Chondrocyte (in vitro differentiated cells): ENCODE results near the gene VWA2. TPM values are rescaled to one million over a fixed set of nuclear protein-coding genes. Genes with fewer than 3 reads are reported as not detected.

ENCODE experiments used
- DNase-seq: peaks from one replicate; pipeline ENCODE4 v3.0.0; 2021; ENCODE audit warnings: mixed read lengths, low spot score
- H3K27ac Mint-ChIP-seq: one replicate; pipeline ENCODE4 v1.8.0; 2021; ENCODE audit warnings: mild to moderate bottlenecking, moderate library complexity, mixed read lengths; ENCODE audit not compliant: unreplicated experiment
- H3K27me3 Mint-ChIP-seq: 2 replicates; pipeline ENCODE4 v1.8.0; 2021; ENCODE audit warnings: low read depth, mixed read lengths
- H3K36me3 Mint-ChIP-seq: 2 replicates; pipeline ENCODE4 v1.8.0; 2021; ENCODE audit warnings: low read depth, mixed read lengths
- H3K4me1 Mint-ChIP-seq: 2 replicates; pipeline ENCODE4 v1.8.0; 2021; ENCODE audit warnings: low read depth, mild to moderate bottlenecking, mixed read lengths
- H3K4me3 Mint-ChIP-seq: one replicate; pipeline ENCODE4 v1.8.0; 2021; ENCODE audit warnings: mild to moderate bottlenecking, moderate library complexity, mixed read lengths; ENCODE audit not compliant: unreplicated experiment
- H3K9me3 Mint-ChIP-seq: 2 replicates; pipeline ENCODE4 v1.8.0; 2021; ENCODE audit warnings: low read depth, mixed read lengths
- CTCF ChIP-seq: fragments of 200-600 bp; sonication (generic); IDR thresholded peaks from 2 replicates; pipeline ENCODE4 v1.5.0; 2021; ENCODE audit warnings: antibody characterized with exemption, mild to moderate bottlenecking, moderate library complexity
- total RNA-seq: library from RNA; stranded (reverse); gene quantifications from 3 replicates; pipeline ENCODE4 v1.2.1, GENCODE V29; 2021

The VWA2 gene
- total RNA-seq, 1 donor from 2014 or later, result not detected

GRCh38 chr10:114278140-114278883 lies 39.3 kb downstream of the VWA2 start:
- Mint-ChIP-seq H3K4me1 (no peaks in the 10 kb centered on the region), H3K4me3 (no peak overlapping the region), H3K9me3 (no peaks in the 10 kb centered on the region), H3K36me3 (peaks cover 2% of the 10 kb centered on the region), H3K27me3 (peaks cover 9% of the 10 kb centered on the region), H3K27ac (no peak overlapping the region)
- no peak for DNase-seq
- no peak for TF ChIP-seq CTCF

- Mint-ChIP-seq H3K27me3 (peaks cover 9% of the 10 kb centered on the region), H3K27ac (no peak overlapping the region), H3K4me3 (no peak overlapping the region), H3K9me3 (no peaks in the 10 kb centered on the region), H3K36me3 (peaks cover 2% of the 10 kb centered on the region), H3K4me1 (no peaks in the 10 kb centered on the region)
- no peak for TF ChIP-seq CTCF
- no peak for DNase-seq
These were observed 39.8 kb downstream of the VWA2 start for GRCh38 chr10:114278884-114279191.

GRCh38 chr10:114279289-114279688 lies 40.2 kb downstream of the VWA2 start:
- no peak overlapping the region for H3K4me3 Mint-ChIP-seq
- TF ChIP-seq CTCF, result no peak
- H3K27me3 Mint-ChIP-seq, result peaks cover 9% of the 10 kb centered on the region
- peaks cover 2% of the 10 kb centered on the region for H3K36me3 Mint-ChIP-seq
- H3K27ac Mint-ChIP-seq, result no peak overlapping the region
- DNase-seq, result no peak
- H3K4me1 Mint-ChIP-seq, result no peaks in the 10 kb centered on the region
- no peaks in the 10 kb centered on the region for H3K9me3 Mint-ChIP-seq

GRCh38 chr10:114279901-114280644 lies 41.0 kb downstream of the VWA2 start:
- no peak for DNase-seq
- no peaks in the 10 kb centered on the region for H3K4me1 Mint-ChIP-seq
- H3K9me3 Mint-ChIP-seq, result no peaks in the 10 kb centered on the region
- no peak overlapping the region for H3K4me3 Mint-ChIP-seq
- H3K27ac Mint-ChIP-seq, result no peak overlapping the region
- H3K27me3 Mint-ChIP-seq, result peaks cover 7% of the 10 kb centered on the region
- no peaks in the 10 kb centered on the region for H3K36me3 Mint-ChIP-seq
- no peak for TF ChIP-seq CTCF

- Mint-ChIP-seq H3K9me3 (no peaks in the 10 kb centered on the region), H3K36me3 (no peaks in the 10 kb centered on the region), H3K4me3 (no peak overlapping the region), H3K4me1 (no peaks in the 10 kb centered on the region), H3K27ac (no peak overlapping the region), H3K27me3 (peaks cover 7% of the 10 kb centered on the region)
- no peak for TF ChIP-seq CTCF
- no peak for DNase-seq
These were observed 42.0 kb downstream of the VWA2 start for GRCh38 chr10:114281006-114281405.
